Glutamatergic neuron (in vitro differentiated cells): ENCODE results near the gene CRYBG1. TPM values are rescaled to one million over a fixed set of nuclear protein-coding genes. Genes with fewer than 3 reads are reported as not detected.

Source experiments
- DNase-seq: peaks from one replicate; pipeline ENCODE4 v3.0.0; 2022
- H3K27ac Mint-ChIP-seq: one replicate; pipeline ENCODE4 v1.8.0; 2020; ENCODE audit warnings: mild to moderate bottlenecking, mixed read lengths, inconsistent platforms; ENCODE audit not compliant: unreplicated experiment
- H3K27me3 Mint-ChIP-seq: one replicate; pipeline ENCODE4 v1.8.0; 2020; ENCODE audit warnings: mild to moderate bottlenecking, moderate library complexity, mixed read lengths, inconsistent platforms; ENCODE audit not compliant: unreplicated experiment
- H3K36me3 Mint-ChIP-seq: one replicate; pipeline ENCODE4 v1.8.0; 2020; ENCODE audit warnings: mild to moderate bottlenecking, mixed read lengths, inconsistent platforms; ENCODE audit not compliant: unreplicated experiment
- H3K4me1 Mint-ChIP-seq: one replicate; pipeline ENCODE4 v1.8.0; 2020; ENCODE audit warnings: mild to moderate bottlenecking, low read depth, mixed read lengths, inconsistent platforms; ENCODE audit not compliant: unreplicated experiment
- H3K4me3 Mint-ChIP-seq: one replicate; pipeline ENCODE4 v1.8.0; 2020; ENCODE audit warnings: mild to moderate bottlenecking, mixed read lengths, inconsistent platforms; ENCODE audit not compliant: unreplicated experiment
- H3K9me3 Mint-ChIP-seq: one replicate; pipeline ENCODE4 v1.8.0; 2020; ENCODE audit warnings: mild to moderate bottlenecking, moderate library complexity, mixed read lengths, inconsistent platforms; ENCODE audit not compliant: unreplicated experiment
- total RNA-seq: library from RNA; stranded (reverse); fragmentation: NEBNext Ultra II Directional; extraction: Animal tissue kit (Norgen Biotek cat#: 25700); gene quantifications from one replicate; pipeline ENCODE4 v1.2.1, GENCODE V29; 2021; ENCODE audit not compliant: unreplicated experiment
- TF ChIP-seq, protein P1 (sequence below): fragments of 200-600 bp; sonication (generic); IDR thresholded peaks from one replicate; pipeline ENCODE4 v1.5.0; 2021; ENCODE audit not compliant: partially characterized antibody, unreplicated experiment

CRYBG1 gene
- total RNA-seq, 1 donor from 2014 or later = 0.15 TPM

GRCh38 chr6:106419900-106420613 lies 59.5 kb downstream of the CRYBG1 start:
- H3K4me3 Mint-ChIP-seq = no peak overlapping the region
- H3K4me1 Mint-ChIP-seq = peaks cover 4% of the 10 kb centered on the region
- no peak overlapping the region for H3K27ac Mint-ChIP-seq
- H3K9me3 Mint-ChIP-seq = no peaks in the 10 kb centered on the region
- H3K36me3 Mint-ChIP-seq = no peaks in the 10 kb centered on the region
- H3K27me3 Mint-ChIP-seq = peaks cover 2% of the 10 kb centered on the region
- TF ChIP-seq, protein P1, sequence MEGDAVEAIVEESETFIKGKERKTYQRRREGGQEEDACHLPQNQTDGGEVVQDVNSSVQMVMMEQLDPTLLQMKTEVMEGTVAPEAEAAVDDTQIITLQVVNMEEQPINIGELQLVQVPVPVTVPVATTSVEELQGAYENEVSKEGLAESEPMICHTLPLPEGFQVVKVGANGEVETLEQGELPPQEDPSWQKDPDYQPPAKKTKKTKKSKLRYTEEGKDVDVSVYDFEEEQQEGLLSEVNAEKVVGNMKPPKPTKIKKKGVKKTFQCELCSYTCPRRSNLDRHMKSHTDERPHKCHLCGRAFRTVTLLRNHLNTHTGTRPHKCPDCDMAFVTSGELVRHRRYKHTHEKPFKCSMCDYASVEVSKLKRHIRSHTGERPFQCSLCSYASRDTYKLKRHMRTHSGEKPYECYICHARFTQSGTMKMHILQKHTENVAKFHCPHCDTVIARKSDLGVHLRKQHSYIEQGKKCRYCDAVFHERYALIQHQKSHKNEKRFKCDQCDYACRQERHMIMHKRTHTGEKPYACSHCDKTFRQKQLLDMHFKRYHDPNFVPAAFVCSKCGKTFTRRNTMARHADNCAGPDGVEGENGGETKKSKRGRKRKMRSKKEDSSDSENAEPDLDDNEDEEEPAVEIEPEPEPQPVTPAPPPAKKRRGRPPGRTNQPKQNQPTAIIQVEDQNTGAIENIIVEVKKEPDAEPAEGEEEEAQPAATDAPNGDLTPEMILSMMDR = no peak
- DNase-seq = no peak

- DNase-seq = no peak
- peaks cover 4% of the 10 kb centered on the region for H3K4me1 Mint-ChIP-seq
- no peaks in the 10 kb centered on the region for H3K9me3 Mint-ChIP-seq
- no peaks in the 10 kb centered on the region for H3K36me3 Mint-ChIP-seq
- peaks cover 2% of the 10 kb centered on the region for H3K27me3 Mint-ChIP-seq
- H3K27ac Mint-ChIP-seq = no peak overlapping the region
- H3K4me3 Mint-ChIP-seq = no peak overlapping the region
- TF ChIP-seq, protein P1 = no peak
Observed at GRCh38 chr6:106421496-106421895, 61.0 kb downstream of the CRYBG1 start.

DNA sequence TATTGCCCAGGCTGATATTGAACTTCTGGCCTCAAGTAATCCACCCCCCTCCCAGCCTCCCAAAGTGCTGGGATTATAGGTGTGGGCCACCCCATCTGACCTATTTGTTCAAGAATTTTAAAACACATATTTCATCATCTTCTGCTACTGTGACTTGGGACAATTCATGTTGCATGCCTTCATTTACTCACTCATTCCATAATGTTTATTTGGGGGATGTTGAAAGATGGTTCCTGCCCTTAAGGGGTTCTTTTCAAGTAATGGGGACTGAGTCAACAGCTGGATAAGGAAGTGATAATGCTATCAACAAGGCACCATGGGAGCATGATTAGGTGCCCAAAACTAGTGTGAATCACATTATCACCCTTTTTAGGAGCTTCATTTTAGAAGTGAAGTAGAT lies 62.0 kb downstream of the CRYBG1 start:
- Mint-ChIP-seq H3K9me3 (no peaks in the 10 kb centered on the region), H3K36me3 (no peaks in the 10 kb centered on the region), H3K27me3 (no peaks in the 10 kb centered on the region), H3K27ac (no peak overlapping the region), H3K4me3 (no peak overlapping the region), H3K4me1 (peaks cover 4% of the 10 kb centered on the region)
- no peak for DNase-seq
- TF ChIP-seq, protein P1 = no peak

DNA sequence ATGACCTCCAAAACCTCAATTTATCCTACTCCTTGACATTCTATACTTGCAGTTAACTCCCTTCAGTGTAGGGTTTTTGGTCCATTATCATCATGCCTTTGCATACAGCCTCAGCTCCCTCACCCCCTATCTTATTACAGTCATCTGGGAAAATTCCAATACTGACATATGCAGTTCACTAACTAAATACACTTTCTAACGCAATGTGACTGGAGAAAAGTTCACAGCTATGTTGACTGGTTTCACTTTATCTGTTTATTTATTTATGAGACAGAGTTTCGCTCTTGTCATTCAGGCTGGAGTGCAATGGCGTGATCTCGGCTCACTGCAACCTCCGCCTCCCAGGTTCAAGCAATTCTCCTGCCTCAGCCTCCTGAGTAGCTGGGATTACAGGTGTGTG lies 64.9 kb downstream of the CRYBG1 start:
- Mint-ChIP-seq H3K27me3 (no peaks in the 10 kb centered on the region), H3K4me3 (no peak overlapping the region), H3K36me3 (no peaks in the 10 kb centered on the region), H3K9me3 (no peaks in the 10 kb centered on the region), H3K27ac (no peak overlapping the region), H3K4me1 (no peaks in the 10 kb centered on the region)
- DNase-seq = no peak
- TF ChIP-seq, protein P1 = no peak

GRCh38 chr6:106426250-106426970 lies 65.9 kb downstream of the CRYBG1 start:
- no peak for DNase-seq
- TF ChIP-seq, protein P1 = no peak
- Mint-ChIP-seq H3K27ac (no peak overlapping the region), H3K4me3 (no peak overlapping the region), H3K27me3 (no peaks in the 10 kb centered on the region), H3K4me1 (no peaks in the 10 kb centered on the region), H3K36me3 (no peaks in the 10 kb centered on the region), H3K9me3 (no peaks in the 10 kb centered on the region)
